Fibroblast of lung (primary cell): ENCODE measurements around the gene GGACT. TPM values are rescaled to one million over a fixed set of nuclear protein-coding genes. Genes with fewer than 3 reads are reported as not detected.

ENCODE experiments used
- DNase-seq, 2 donors: peaks; one replicate each; pipeline versions ENCODE4 v3.0.0 to v3.0.0-alpha.2; 2010; ENCODE audit warnings: low read depth in 2 of 2
- H2AFZ ChIP-seq: 2 replicates; pipeline ENCODE4 v1.5.1; 2012; ENCODE audit warnings: low read length, control low read depth, inconsistent platforms
- H3K27ac ChIP-seq: 2 replicates; pipeline ENCODE4 v1.5.1; 2011; ENCODE audit warnings: low read length, control low read depth; ENCODE audit not compliant: insufficient read depth
- H3K27me3 ChIP-seq: 2 replicates; pipeline ENCODE4 v1.5.1; 2011; ENCODE audit warnings: mild to moderate bottlenecking, low read length; ENCODE audit not compliant: control insufficient read depth, insufficient read depth
- H3K36me3 ChIP-seq: 2 replicates; pipeline ENCODE4 v1.5.1; 2011; ENCODE audit warnings: low read length; ENCODE audit not compliant: control insufficient read depth, insufficient read depth
- H3K4me1 ChIP-seq: 2 replicates; pipeline ENCODE4 v1.5.1; 2011; ENCODE audit warnings: low read length; ENCODE audit not compliant: control insufficient read depth, insufficient read depth; ENCODE audit errors: extremely low read depth
- H3K4me2 ChIP-seq: 2 replicates; pipeline ENCODE4 v1.5.1; 2011; ENCODE audit warnings: low read length, control low read depth; ENCODE audit not compliant: insufficient read depth; ENCODE audit errors: extremely low read depth
- H3K4me3 ChIP-seq, 4 experiments: fragments of 200-600 bp in 1 of 4; sonication (generic) in 1 of 4; replicated peaks in 1 of 4; 2 replicates each; pipeline ENCODE4 v1.5.1; 2011 to 2016; ENCODE audit warnings: low read length in 4 of 4, low read depth in 3 of 4, mild to moderate bottlenecking in 3 of 4, control low read depth in 2 of 4, inconsistent platforms in 1 of 4, mixed read lengths in 1 of 4; ENCODE audit not compliant: insufficient read depth in 1 of 4; ENCODE audit errors: control extremely low read depth in 1 of 4
- H3K79me2 ChIP-seq: 2 replicates; pipeline ENCODE4 v1.5.1; 2012; ENCODE audit warnings: mild to moderate bottlenecking, low read length, inconsistent platforms; ENCODE audit not compliant: control insufficient read depth, insufficient read depth
- H3K9ac ChIP-seq: 2 replicates; pipeline ENCODE4 v1.5.1; 2011; ENCODE audit warnings: mild to moderate bottlenecking, low read length, control low read depth; ENCODE audit not compliant: insufficient read depth
- H3K9me3 ChIP-seq: 2 replicates; pipeline ENCODE4 v1.5.1; 2012; ENCODE audit warnings: low read depth, low read length; ENCODE audit not compliant: control insufficient read depth, insufficient read depth
- H4K20me1 ChIP-seq: 2 replicates; pipeline ENCODE4 v1.5.1; 2011; ENCODE audit warnings: low read length; ENCODE audit not compliant: control insufficient read depth, insufficient read depth; ENCODE audit errors: extremely low read depth
- EZH2 ChIP-seq: IDR thresholded peaks from 2 replicates; pipeline ENCODE4 v1.5.1; 2012; ENCODE audit warnings: low read length, control low read depth, mild to moderate bottlenecking; ENCODE audit errors: missing control alignments
- polyA plus RNA-seq, 2 donors: library from polyadenylated mRNA; depleted of rRNA in 1 of 2; stranded (reverse) in 1 of 2; unstranded in 1 of 2; fragments of >200 nt; gene quantifications; 2 replicates each; pipeline ENCODE4 v1.2.1, GENCODE V29; 2011 to 2012; ENCODE audit warnings: missing spikeins in 1 of 2
- total RNA-seq: library from RNA; depleted of rRNA; stranded (reverse); fragments of >200 nt; gene quantifications from 2 replicates; pipeline ENCODE4 v1.2.1, GENCODE V29; 2014
- TF ChIP-seq, protein P1 (sequence below), 2 donors: IDR thresholded peaks in 1 of 2; conservative IDR thresholded peaks in 1 of 2; 1 replicate in 1 of 2; 2 replicates in 1 of 2; pipeline ENCODE4 v1.5.1; 2011 to 2012; ENCODE audit warnings: low read length in 2 of 2, control low read depth in 1 of 2, inconsistent platforms in 1 of 2, low read depth in 1 of 2, mild to moderate bottlenecking in 1 of 2

The GGACT gene
- total and polyA plus RNA-seq, 2 donors (not counting 1 experiment from before 2014, with no cell fraction given): 2.6 to 6.6 TPM

GRCh38 chr13:100512422-100512821 is 76.2 kb downstream of the GGACT start:
- Histone ChIP-seq H3K27ac (no peak overlapping the region), H3K27me3 (no peaks in the 10 kb centered on the region), H3K4me2 (no peak overlapping the region), H3K36me3 (no peaks in the 10 kb centered on the region), H3K4me1 (no peaks in the 10 kb centered on the region), H3K79me2 (no peaks in the 10 kb centered on the region), H3K4me3 (no peak overlapping the region), H4K20me1 (no peaks in the 10 kb centered on the region), H2AFZ (no peak overlapping the region), H3K9ac (no peak overlapping the region), H3K9me3 (no peaks in the 10 kb centered on the region)
- DNase-seq: peak; percentile 5 to 66
- TF ChIP-seq, protein P1, sequence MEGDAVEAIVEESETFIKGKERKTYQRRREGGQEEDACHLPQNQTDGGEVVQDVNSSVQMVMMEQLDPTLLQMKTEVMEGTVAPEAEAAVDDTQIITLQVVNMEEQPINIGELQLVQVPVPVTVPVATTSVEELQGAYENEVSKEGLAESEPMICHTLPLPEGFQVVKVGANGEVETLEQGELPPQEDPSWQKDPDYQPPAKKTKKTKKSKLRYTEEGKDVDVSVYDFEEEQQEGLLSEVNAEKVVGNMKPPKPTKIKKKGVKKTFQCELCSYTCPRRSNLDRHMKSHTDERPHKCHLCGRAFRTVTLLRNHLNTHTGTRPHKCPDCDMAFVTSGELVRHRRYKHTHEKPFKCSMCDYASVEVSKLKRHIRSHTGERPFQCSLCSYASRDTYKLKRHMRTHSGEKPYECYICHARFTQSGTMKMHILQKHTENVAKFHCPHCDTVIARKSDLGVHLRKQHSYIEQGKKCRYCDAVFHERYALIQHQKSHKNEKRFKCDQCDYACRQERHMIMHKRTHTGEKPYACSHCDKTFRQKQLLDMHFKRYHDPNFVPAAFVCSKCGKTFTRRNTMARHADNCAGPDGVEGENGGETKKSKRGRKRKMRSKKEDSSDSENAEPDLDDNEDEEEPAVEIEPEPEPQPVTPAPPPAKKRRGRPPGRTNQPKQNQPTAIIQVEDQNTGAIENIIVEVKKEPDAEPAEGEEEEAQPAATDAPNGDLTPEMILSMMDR (conservative IDR thresholded peaks at IDR 0.05 in 1 of 2, IDR thresholded peaks at IDR 0.05 in 1 of 2; ENCODE audit: low read depth in 1 of 2, low read length in 2 of 2): no peak
- TF ChIP-seq EZH2: no peak

DNA sequence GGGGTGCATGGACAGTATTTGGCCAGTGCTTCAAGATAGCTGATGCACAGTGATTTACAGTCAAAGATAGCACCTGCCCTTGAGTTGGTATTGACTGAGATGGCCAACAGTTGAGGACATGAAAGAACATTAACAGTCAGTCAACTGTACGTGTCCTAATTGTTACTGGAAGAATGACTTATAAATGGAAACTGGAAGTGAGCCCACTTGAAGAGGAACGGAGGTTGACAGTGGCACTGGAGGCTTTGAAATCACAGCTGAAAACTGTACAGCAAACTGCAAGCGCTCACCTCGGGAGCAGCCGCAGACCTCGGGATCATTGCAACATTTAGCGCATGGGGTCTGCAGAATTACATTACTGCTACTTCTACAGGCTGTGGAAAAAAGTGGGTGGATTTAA is 77.1 kb downstream of the GGACT start:
- Histone ChIP-seq H3K4me3 (no peak overlapping the region), H3K4me2 (no peak overlapping the region)

DNA sequence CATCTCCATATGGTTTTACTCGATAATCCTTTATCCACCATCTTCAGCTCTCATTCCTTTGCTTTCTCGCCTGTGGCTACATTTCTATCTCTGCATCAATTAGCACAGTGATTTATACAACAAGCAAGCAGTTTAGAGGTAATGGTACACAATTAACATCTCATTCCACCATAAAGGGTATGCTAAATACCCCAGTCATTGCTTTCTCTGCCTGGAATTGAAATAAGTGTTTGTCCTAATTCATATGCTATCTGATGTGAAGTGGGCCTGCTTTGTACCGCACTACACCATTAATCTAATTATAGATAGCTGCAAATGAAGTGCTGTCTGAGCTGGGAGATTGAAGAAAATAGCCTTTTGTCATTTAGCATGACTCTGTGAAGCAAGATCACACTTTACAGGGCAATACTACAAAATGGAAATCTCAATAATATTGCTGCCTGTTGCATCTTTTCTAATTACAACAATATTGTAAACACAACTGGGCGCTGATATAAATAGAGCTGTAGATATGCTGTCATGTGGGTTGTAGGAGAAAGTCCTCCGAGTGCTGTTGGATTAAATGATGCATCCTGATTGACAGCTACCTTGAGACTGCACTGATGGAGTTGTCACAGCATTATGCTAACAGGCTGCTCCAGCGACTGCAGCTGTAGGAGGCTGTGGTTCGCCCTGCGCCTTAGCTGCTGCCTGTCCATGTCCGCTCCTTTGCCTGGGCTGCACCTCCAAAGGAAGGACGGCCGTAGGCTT is 78.2 kb downstream of the GGACT start:
- TF ChIP-seq EZH2: no peak
- TF ChIP-seq, protein P1 (conservative IDR thresholded peaks at IDR 0.05 in 1 of 2, IDR thresholded peaks at IDR 0.05 in 1 of 2; ENCODE audit: low read depth in 1 of 2, low read length in 2 of 2): no peak
- H3K4me1 ChIP-seq: no peaks in the 10 kb centered on the region
- H3K9me3 ChIP-seq: no peaks in the 10 kb centered on the region
- no peak overlapping the region for H2AFZ ChIP-seq
- no peak overlapping the region for H3K4me3 ChIP-seq
- no peak overlapping the region for H3K4me2 ChIP-seq
- H3K79me2 ChIP-seq: no peaks in the 10 kb centered on the region
- H3K27ac ChIP-seq: no peak overlapping the region
- no peaks in the 10 kb centered on the region for H3K36me3 ChIP-seq
- DNase-seq: no peak
- no peaks in the 10 kb centered on the region for H4K20me1 ChIP-seq
- no peak overlapping the region for H3K9ac ChIP-seq
- no peaks in the 10 kb centered on the region for H3K27me3 ChIP-seq

More for the DNA sequence above, 77.1 kb downstream of the GGACT start:
- H4K20me1 ChIP-seq: no peaks in the 10 kb centered on the region
- H3K79me2 ChIP-seq: no peaks in the 10 kb centered on the region
- no peaks in the 10 kb centered on the region for H3K9me3 ChIP-seq
- DNase-seq: no peak
- no peaks in the 10 kb centered on the region for H3K4me1 ChIP-seq
- no peak overlapping the region for H2AFZ ChIP-seq
- H3K27me3 ChIP-seq: no peaks in the 10 kb centered on the region
- H3K27ac ChIP-seq: no peak overlapping the region
- no peak for TF ChIP-seq EZH2
- TF ChIP-seq, protein P1 (conservative IDR thresholded peaks at IDR 0.05 in 1 of 2, IDR thresholded peaks at IDR 0.05 in 1 of 2; ENCODE audit: low read depth in 1 of 2, low read length in 2 of 2): no peak
- H3K9ac ChIP-seq: no peak overlapping the region
- no peaks in the 10 kb centered on the region for H3K36me3 ChIP-seq
